Esophagus squamous epithelium (tissue), 4 donors: ENCODE measurements around the gene MYO9B.

Experiments used
- POLR2A ChIP-seq, 4 donors: fragments of 450-650 bp; IDR thresholded peaks; one replicate each; pipeline ENCODE4 v1.6.1; 2017; ENCODE audit warnings: antibody characterized with exemption in 4 of 4, mild to moderate bottlenecking in 4 of 4, moderate library complexity in 3 of 4
- TF ChIP-seq, protein P1 (sequence below), 6 experiments: fragments of 450-650 bp in 4 of 6; fragments of 200-600 bp in 2 of 6; sonication (generic) in 2 of 6; IDR thresholded peaks; one replicate each; pipeline ENCODE4 v1.5.1; 2016 to 2019; ENCODE audit warnings: antibody characterized with exemption in 6 of 6, mild to moderate bottlenecking in 4 of 6, moderate library complexity in 4 of 6

DNA sequence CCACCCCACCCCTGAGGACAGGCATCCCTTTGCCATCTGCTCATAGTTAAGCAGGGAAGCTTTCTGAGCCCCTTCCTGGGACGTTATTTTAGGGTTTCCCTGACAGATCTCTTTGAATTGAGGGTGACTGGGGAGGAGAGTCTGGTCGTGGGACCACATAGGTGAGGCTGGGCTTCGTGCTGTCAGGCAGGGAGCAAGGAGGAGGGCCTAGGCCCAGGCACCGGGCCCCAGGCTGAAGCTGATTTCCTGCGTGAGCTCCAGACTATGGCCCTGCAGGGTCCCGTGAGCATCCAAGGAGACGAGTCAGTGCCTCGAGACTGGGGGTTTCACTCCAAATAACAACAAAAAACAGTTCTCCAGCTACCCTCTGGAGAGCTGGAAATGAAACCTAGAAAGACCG is 60.4 kb downstream of the MYO9B start:
- TF ChIP-seq, protein P1, sequence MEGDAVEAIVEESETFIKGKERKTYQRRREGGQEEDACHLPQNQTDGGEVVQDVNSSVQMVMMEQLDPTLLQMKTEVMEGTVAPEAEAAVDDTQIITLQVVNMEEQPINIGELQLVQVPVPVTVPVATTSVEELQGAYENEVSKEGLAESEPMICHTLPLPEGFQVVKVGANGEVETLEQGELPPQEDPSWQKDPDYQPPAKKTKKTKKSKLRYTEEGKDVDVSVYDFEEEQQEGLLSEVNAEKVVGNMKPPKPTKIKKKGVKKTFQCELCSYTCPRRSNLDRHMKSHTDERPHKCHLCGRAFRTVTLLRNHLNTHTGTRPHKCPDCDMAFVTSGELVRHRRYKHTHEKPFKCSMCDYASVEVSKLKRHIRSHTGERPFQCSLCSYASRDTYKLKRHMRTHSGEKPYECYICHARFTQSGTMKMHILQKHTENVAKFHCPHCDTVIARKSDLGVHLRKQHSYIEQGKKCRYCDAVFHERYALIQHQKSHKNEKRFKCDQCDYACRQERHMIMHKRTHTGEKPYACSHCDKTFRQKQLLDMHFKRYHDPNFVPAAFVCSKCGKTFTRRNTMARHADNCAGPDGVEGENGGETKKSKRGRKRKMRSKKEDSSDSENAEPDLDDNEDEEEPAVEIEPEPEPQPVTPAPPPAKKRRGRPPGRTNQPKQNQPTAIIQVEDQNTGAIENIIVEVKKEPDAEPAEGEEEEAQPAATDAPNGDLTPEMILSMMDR (IDR thresholded peaks at IDR 0.05), result no peak
- no peak for TF ChIP-seq POLR2A (IDR thresholded peaks at IDR 0.05)
